H1 (cell line): ENCODE results near the gene EZH2.

ENCODE experiments used
- CBX8 ChIP-seq: fragments of 300-800, 300-1000 bp; sonication (generic); IDR thresholded peaks from 2 replicates; pipeline ENCODE4 v1.7.1; 2016; ENCODE audit warnings: low read depth, low read length, borderline replicate concordance
- CEBPB ChIP-seq: IDR thresholded peaks from 2 replicates; pipeline ENCODE4 v1.6.1; 2012; ENCODE audit warnings: low read depth, low read length
- CHD2 ChIP-seq: IDR thresholded peaks from 2 replicates; pipeline ENCODE4 v1.6.1; 2012; ENCODE audit warnings: low read length, improper control_type of control experiment
- CTCF ChIP-seq, 3 experiments: IDR thresholded peaks; 1 replicate in 2 of 3; 2 replicates in 1 of 3; pipeline versions ENCODE4 v1.5.1 to v1.6.1; 2011; ENCODE audit warnings: low read length in 3 of 3, mild to moderate bottlenecking in 3 of 3, inconsistent platforms in 2 of 3, low read depth in 1 of 3, moderate library complexity in 1 of 3; ENCODE audit not compliant: insufficient read depth in 1 of 3; ENCODE audit errors: control extremely low read depth in 1 of 3
- EP300 ChIP-seq, 2 experiments: IDR thresholded peaks; 1 replicate in 1 of 2; 2 replicates in 1 of 2; pipeline ENCODE4 v1.6.1; 2011 to 2012; ENCODE audit warnings: low read depth in 2 of 2, low read length in 2 of 2, mild to moderate bottlenecking in 2 of 2, borderline replicate concordance in 1 of 2, inconsistent platforms in 1 of 2, moderate library complexity in 1 of 2
- EZH2 ChIP-seq: fragments of 200-600 bp; sonication (generic); IDR thresholded peaks from 2 replicates; pipeline ENCODE4 v1.7.1; 2012; ENCODE audit warnings: low read depth, mild to moderate bottlenecking, moderate library complexity, low read length, inconsistent platforms; ENCODE audit not compliant: severe bottlenecking
- POLR2A ChIP-seq, 2 experiments: IDR thresholded peaks; 1 replicate in 1 of 2; 2 replicates in 1 of 2; pipeline ENCODE4 v1.6.1; 2011; ENCODE audit warnings: low read depth in 2 of 2, low read length in 2 of 2, mild to moderate bottlenecking in 2 of 2; ENCODE audit errors: control extremely low read depth in 1 of 2
- RAD21 ChIP-seq, 2 experiments: IDR thresholded peaks in 1 of 2; conservative IDR thresholded peaks in 1 of 2; 2 replicates each; pipeline ENCODE4 v1.6.1; 2011; ENCODE audit warnings: low read depth in 2 of 2, low read length in 2 of 2, improper control_type of control experiment in 1 of 2, inconsistent platforms in 1 of 2, mild to moderate bottlenecking in 1 of 2, moderate library complexity in 1 of 2
- RFX5 ChIP-seq: IDR thresholded peaks from 2 replicates; pipeline ENCODE4 v1.6.1; 2011; ENCODE audit warnings: low read depth, low read length, improper control_type of control experiment, borderline replicate concordance
- SIX5 ChIP-seq: IDR thresholded peaks from 2 replicates; pipeline ENCODE4 v1.6.1; 2011; ENCODE audit warnings: mild to moderate bottlenecking, low read depth, low read length
- TAF1 ChIP-seq: IDR thresholded peaks from 2 replicates; pipeline ENCODE4 v1.6.1; 2011; ENCODE audit warnings: mild to moderate bottlenecking, low read depth, low read length
- TF ChIP-seq, protein P1 (sequence below): IDR thresholded peaks from 2 replicates; pipeline ENCODE4 v1.6.1; 2011; ENCODE audit warnings: low read length, improper control_type of control experiment

GRCh38 chr7:148852272-148852671 is 31.8 kb downstream of the EZH2 start:
- no peak for TF ChIP-seq EZH2
- TF ChIP-seq CTCF (IDR thresholded peaks at IDR 0.05; ENCODE audit: control extremely low read depth in 1 of 3, insufficient read depth in 1 of 3, low read depth in 1 of 3, low read length in 3 of 3): no peak
- TF ChIP-seq, protein P1, sequence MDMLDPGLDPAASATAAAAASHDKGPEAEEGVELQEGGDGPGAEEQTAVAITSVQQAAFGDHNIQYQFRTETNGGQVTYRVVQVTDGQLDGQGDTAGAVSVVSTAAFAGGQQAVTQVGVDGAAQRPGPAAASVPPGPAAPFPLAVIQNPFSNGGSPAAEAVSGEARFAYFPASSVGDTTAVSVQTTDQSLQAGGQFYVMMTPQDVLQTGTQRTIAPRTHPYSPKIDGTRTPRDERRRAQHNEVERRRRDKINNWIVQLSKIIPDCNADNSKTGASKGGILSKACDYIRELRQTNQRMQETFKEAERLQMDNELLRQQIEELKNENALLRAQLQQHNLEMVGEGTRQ: no peak
- no peak for TF ChIP-seq CHD2
- TF ChIP-seq RAD21 (IDR thresholded peaks at IDR 0.05 in 1 of 2, conservative IDR thresholded peaks at IDR 0.05 in 1 of 2; ENCODE audit: low read depth in 2 of 2, low read length in 2 of 2): no peak
- TF ChIP-seq TAF1: no peak
- no peak for TF ChIP-seq EP300 (IDR thresholded peaks at IDR 0.05; ENCODE audit: borderline replicate concordance in 1 of 2, low read depth in 2 of 2, low read length in 2 of 2)
- TF ChIP-seq CEBPB: no peak
- TF ChIP-seq CBX8: no peak
- no peak for TF ChIP-seq SIX5
- no peak for TF ChIP-seq POLR2A (IDR thresholded peaks at IDR 0.05; ENCODE audit: control extremely low read depth in 1 of 2, low read depth in 2 of 2, low read length in 2 of 2)
- no peak for TF ChIP-seq RFX5
